HepG2 (cell line): Measurements from ENCODE around the gene POLN. TPM values are rescaled to one million over a fixed set of nuclear protein-coding genes. Genes with fewer than 3 reads are reported as not detected.

Source experiments
- ATAC-seq: fragments of 200-7000 bp; cut with Tn5 transposase; 3 replicates; pipeline ENCODE4 v1.9.1; 2020; ENCODE audit warnings: mild to moderate bottlenecking, moderate library complexity
- BruUV-seq: library from RNA; stranded (reverse); fragments of 400-500 nt; replicated peaks from 2 replicates; lab custom pipeline; 2021; lab: Mats Ljungman, UMichigan
- CTCF ChIA-PET: fragments of 300-600 bp; formaldehyde crosslinking; extraction: SDS; loops from one replicate; lab custom pipeline; 2021; ENCODE audit warnings: low total read pairs, inconsistent platforms, low intra/inter-chr PET ratio; lab: Yijun Ruan, JAX
- POLR2A ChIA-PET: fragments of 350-600 bp; sonication (Branson Sonifier 250); formaldehyde crosslinking; loops from one replicate; lab custom pipeline; 2020; ENCODE audit warnings: antibody characterized with exemption, inconsistent platforms; lab: Yijun Ruan, JAX
- DNase-seq: peaks from one replicate; pipeline ENCODE4 v3.0.0-alpha.2; 2015; ENCODE audit warnings: low spot score
- FAIRE-seq: peaks from 3 replicates; lab custom pipeline; 2011; peaks lifted over from hg19 to GRCh38; lab: Jason Lieb, UNC
- H2AFZ ChIP-seq: one replicate; pipeline ENCODE4 v1.6.1; 2011; ENCODE audit warnings: low read length, inconsistent platforms
- H3K27ac ChIP-seq: fragments of 300-600 bp; 3 replicates; pipeline ENCODE4 v1.8.0; 2011; ENCODE audit warnings: mixed run types, mild to moderate bottlenecking, mixed read lengths, low read length, inconsistent platforms; ENCODE audit not compliant: insufficient read depth; ENCODE audit errors: extremely low read length
- H3K27me3 ChIP-seq, 2 experiments: fragments of 200-600 bp in 1 of 2; 2 replicates in 1 of 2; 3 replicates in 1 of 2; pipeline versions ENCODE4 v1.6.0 to v1.8.0; 2011; ENCODE audit warnings: low read length in 2 of 2, mild to moderate bottlenecking in 2 of 2, moderate library complexity in 2 of 2, inconsistent platforms in 1 of 2; ENCODE audit not compliant: insufficient read depth in 2 of 2, control insufficient read depth in 1 of 2
- H3K36me3 ChIP-seq, 2 experiments: fragments of 200-600 bp in 1 of 2; replicated peaks in 1 of 2; 2 replicates in 1 of 2; 3 replicates in 1 of 2; pipeline versions ENCODE4 v1.5.1 to v1.8.0; 2011; ENCODE audit warnings: low read length in 2 of 2, inconsistent platforms in 1 of 2; ENCODE audit not compliant: insufficient read depth in 2 of 2, control insufficient read depth in 1 of 2
- H3K4me1 ChIP-seq: 2 replicates; pipeline ENCODE4 v1.5.1; 2012; ENCODE audit warnings: low read length, inconsistent platforms; ENCODE audit not compliant: insufficient read depth
- H3K4me2 ChIP-seq: 2 replicates; pipeline ENCODE4 v1.6.0; 2011; ENCODE audit warnings: low read depth, low read length, inconsistent platforms
- H3K4me3 ChIP-seq, 3 experiments: fragments of 200-600 bp in 1 of 3; sonication (generic), shearing (Covaris generic) in 1 of 3; replicated peaks in 1 of 3; 2 replicates each; pipeline ENCODE4 v1.5.1; 2011 to 2016; ENCODE audit warnings: low read length in 3 of 3, inconsistent platforms in 2 of 3, low read depth in 2 of 3, mild to moderate bottlenecking in 2 of 3, control low read depth in 1 of 3, mixed read lengths in 1 of 3; ENCODE audit not compliant: insufficient read depth in 1 of 3
- H3K79me2 ChIP-seq: one replicate; pipeline ENCODE4 v1.6.1; 2011; ENCODE audit warnings: low read length, inconsistent platforms; ENCODE audit not compliant: insufficient read depth
- H3K9ac ChIP-seq: 2 replicates; pipeline ENCODE4 v1.6.0; 2011; ENCODE audit warnings: mild to moderate bottlenecking, low read depth, low read length, inconsistent platforms; ENCODE audit not compliant: insufficient read depth
- H3K9me3 ChIP-seq: 2 replicates; pipeline ENCODE4 v1.5.1; 2012; ENCODE audit warnings: mild to moderate bottlenecking, low read length
- H4K20me1 ChIP-seq: 2 replicates; pipeline ENCODE4 v1.6.0; 2011; ENCODE audit warnings: inconsistent platforms, mild to moderate bottlenecking, low read length, moderate library complexity; ENCODE audit not compliant: insufficient read depth
- AGO1 ChIP-seq: fragments of 200-400 bp; formaldehyde crosslinking; IDR thresholded peaks from 2 replicates; pipeline ENCODE4 v1.6.1; 2017; ENCODE audit warnings: mild to moderate bottlenecking, low read depth, low read length, moderate library complexity; ENCODE audit not compliant: poor library complexity, severe bottlenecking
- AGO2 ChIP-seq: fragments of 200-400 bp; formaldehyde crosslinking; optimal IDR thresholded peaks from 2 replicates; pipeline ENCODE3; 2017; ENCODE audit warnings: mild to moderate bottlenecking, low read depth, low read length, moderate library complexity
- AKAP8 ChIP-seq: sonication (generic); formaldehyde crosslinking; IDR thresholded peaks from 2 replicates; pipeline ENCODE4 v1.5.1; 2020; ENCODE audit warnings: mild to moderate bottlenecking, missing genetic modification reagents
- HES4 ChIP-seq: sonication (generic); formaldehyde crosslinking; IDR thresholded peaks from 2 replicates; pipeline ENCODE4 v1.9.0; 2021; ENCODE audit warnings: mild to moderate bottlenecking, missing genetic modification reagents, borderline replicate concordance
- ISX ChIP-seq: sonication (generic); formaldehyde crosslinking; conservative IDR thresholded peaks from 2 replicates; pipeline ENCODE4 v1.5.0; 2020; ENCODE audit warnings: missing genetic modification reagents
- PCBP1 ChIP-seq: fragments of 200-400 bp; formaldehyde crosslinking; IDR thresholded peaks from 2 replicates; pipeline ENCODE4 v1.6.1; 2017; ENCODE audit warnings: mild to moderate bottlenecking, low read depth, low read length, borderline replicate concordance
- POLR2G ChIP-seq: fragments of 200-400 bp; formaldehyde crosslinking; IDR thresholded peaks from 2 replicates; pipeline ENCODE4 v1.6.1; 2018; ENCODE audit warnings: mild to moderate bottlenecking, low read depth, low read length, moderate library complexity
- RBFOX2 ChIP-seq: fragments of 200-400 bp; formaldehyde crosslinking; IDR thresholded peaks from 2 replicates; pipeline ENCODE4 v1.6.1; 2017; ENCODE audit warnings: low read depth, mild to moderate bottlenecking, low read length
- RBM22 ChIP-seq: fragments of 200-400 bp; formaldehyde crosslinking; optimal IDR thresholded peaks from 2 replicates; pipeline ENCODE3; 2017; ENCODE audit warnings: mild to moderate bottlenecking, low read length, moderate library complexity
- RFXAP ChIP-seq: sonication (generic); formaldehyde crosslinking; IDR thresholded peaks from 2 replicates; pipeline ENCODE4 v1.4.0; 2020; ENCODE audit warnings: missing genetic modification reagents, borderline replicate concordance
- SMAD1 ChIP-seq: sonication (generic); formaldehyde crosslinking; IDR thresholded peaks from 2 replicates; pipeline ENCODE4 v1.4.0; 2020; ENCODE audit warnings: missing genetic modification reagents, low read depth, mild to moderate bottlenecking, borderline replicate concordance
- XBP1 ChIP-seq: sonication (generic); formaldehyde crosslinking; IDR thresholded peaks from 2 replicates; pipeline ENCODE4 v1.5.0; 2020; ENCODE audit warnings: missing genetic modification reagents
- ZBTB7B ChIP-seq: sonication (generic); formaldehyde crosslinking; IDR thresholded peaks from 2 replicates; pipeline ENCODE4 v1.4.0; 2020; ENCODE audit warnings: missing genetic modification reagents
- ZFX ChIP-seq: sonication (generic); formaldehyde crosslinking; IDR thresholded peaks from 2 replicates; pipeline ENCODE4 v1.4.0; 2020; ENCODE audit warnings: mild to moderate bottlenecking, low read depth, missing genetic modification reagents, moderate library complexity
- WGBS: methylation state at CpG from one replicate; pipeline ENCODE4 v1.1.6; 2017; ENCODE audit warnings: low lambda C conversion rate; 5-methylcytosine and 5-hydroxymethylcytosine counted together
- in situ Hi-C: cut with HindIII; loops from 2 replicates; pipeline ENCODE4 v1.10.0; 2017; ENCODE audit warnings: low pct_unique_long_range_greater_than_20kb; ENCODE audit not compliant: extremely low pct_ligation_motif_present
- intact Hi-C: fragments of 100-400 bp; cut with micrococcal nuclease; formaldehyde crosslinking; loops from one replicate; pipeline ENCODE4 v1.10.0; 2022; ENCODE audit not compliant: unreplicated experiment
- polyA plus RNA-seq, 8 experiments: library from polyadenylated mRNA; depleted of rRNA in 3 of 8; stranded (reverse) in 7 of 8; unstranded in 1 of 8; fragments of >200 nt; fragmentation: Illumina TruSeq in 4 of 8; extraction: Trizol in 4 of 8; gene quantifications; 2 replicates each; pipeline versions ENCODE4 v1.2.1 to v1.2.3, GENCODE V29; 2011 to 2016; ENCODE audit warnings: low read depth in 4 of 8, missing spikeins in 1 of 8, mixed read lengths in 1 of 8; ENCODE audit not compliant: insufficient read depth in 1 of 8
- total RNA-seq, 5 experiments: library from RNA; depleted of rRNA; stranded (reverse); fragments of >200 nt; fragmentation: Illumina TruSeq; extraction: Trizol; gene quantifications; 2 replicates each; pipeline ENCODE4 v1.2.3, GENCODE V29; 2016; ENCODE audit warnings: low read depth in 1 of 5
- TF ChIP-seq, protein P1 (sequence below): sonication (generic); formaldehyde crosslinking; IDR thresholded peaks from 2 replicates; pipeline ENCODE4 v1.4.0; 2020; ENCODE audit warnings: missing genetic modification reagents
- TF ChIP-seq, protein P2 (sequence below): sonication (generic); formaldehyde crosslinking; IDR thresholded peaks from 2 replicates; pipeline ENCODE4 v1.8.0; 2022; ENCODE audit warnings: mild to moderate bottlenecking, missing genetic modification reagents, borderline replicate concordance

POLN gene
- total and polyA plus RNA-seq, 2 of the 13 experiments (the other 11 are each of a cell fraction or from before 2014, with no cell fraction given), result 0.93 to 1.5 TPM

DNA sequence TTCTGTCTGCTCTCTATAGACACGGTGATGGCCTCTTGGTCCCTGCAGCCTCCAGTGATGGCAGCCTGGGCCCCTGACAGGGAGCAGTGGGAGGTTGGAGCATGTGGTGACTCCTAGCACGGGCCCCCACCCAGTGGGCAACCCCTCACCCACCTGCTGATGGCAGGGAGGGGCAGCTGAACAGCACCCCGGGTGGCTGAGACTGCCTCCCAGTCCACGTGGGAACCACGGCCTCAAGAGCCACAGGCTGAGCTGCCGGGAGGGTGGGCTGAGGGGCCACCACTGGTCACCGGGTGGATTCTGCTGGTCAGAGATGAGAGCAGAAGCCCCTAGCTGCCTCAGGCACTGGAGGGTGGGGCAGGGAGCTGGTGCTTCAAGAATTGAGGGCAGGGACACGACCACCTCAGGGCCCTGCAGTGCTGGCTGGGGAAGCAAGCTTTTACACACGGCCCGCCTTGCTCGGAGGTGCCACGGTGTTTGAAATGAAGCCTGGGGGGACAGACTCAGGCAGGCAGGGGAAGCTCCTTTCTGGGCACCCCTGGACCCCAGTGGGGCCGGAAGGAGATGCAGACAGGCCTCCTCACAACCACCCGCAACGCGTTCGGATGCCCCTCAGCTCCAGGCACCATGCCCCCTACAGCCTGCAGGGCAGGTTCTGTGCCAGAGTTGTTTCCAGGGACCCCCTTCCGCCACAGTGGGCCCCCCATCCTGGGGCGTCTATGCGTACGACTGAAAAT is 6.3 kb upstream of the POLN start (continued):
- TF ChIP-seq AGO1, result peak; percentile 10
- no peak for TF ChIP-seq ISX

DNA sequence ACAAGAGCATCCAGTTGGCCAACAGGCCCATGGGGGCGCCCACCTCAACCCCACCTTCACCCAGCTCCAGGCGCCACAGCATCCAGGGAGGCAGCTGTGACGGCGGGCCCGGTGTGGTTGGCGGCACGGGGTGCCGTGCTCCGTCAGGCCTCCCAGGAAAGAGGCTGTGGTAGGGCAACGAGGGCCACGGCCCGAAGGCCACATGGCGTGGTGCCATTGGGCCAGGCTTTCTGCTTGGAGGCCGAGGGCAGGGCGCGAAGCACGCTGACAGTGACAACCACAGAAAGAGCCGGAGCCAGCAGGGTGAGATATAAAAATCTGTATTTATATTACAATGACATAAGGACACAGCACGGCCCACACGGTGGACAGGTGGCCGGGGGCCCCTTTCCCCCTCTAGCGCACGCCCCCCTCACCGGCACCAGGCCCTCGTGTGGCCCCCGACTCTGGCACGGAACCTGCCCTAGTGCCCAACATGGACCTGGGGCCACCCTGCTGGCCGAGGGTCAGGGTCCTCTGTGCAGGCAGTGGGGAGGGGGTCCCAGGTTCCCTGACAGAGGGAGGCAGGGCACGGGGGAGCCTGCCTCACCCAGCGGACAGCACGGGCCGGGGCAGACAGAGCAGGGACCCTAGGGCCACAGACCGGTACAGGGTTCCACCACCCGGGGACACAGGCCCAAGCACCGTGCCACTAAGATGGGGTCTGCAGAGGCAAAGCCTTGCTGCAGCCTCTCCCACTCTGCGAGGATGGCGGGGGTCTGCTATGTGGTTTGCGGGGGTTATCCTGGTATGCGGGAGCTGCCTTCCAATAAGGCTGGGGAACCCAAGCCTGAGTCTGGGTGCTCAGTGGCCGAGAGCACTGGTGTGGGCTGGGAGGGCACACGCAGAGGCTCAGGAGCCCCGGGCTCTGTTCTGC is 5.5 kb upstream of the POLN start:
- no peaks in the 10 kb centered on the region for H3K27me3 ChIP-seq
- no peaks in the 10 kb centered on the region for H3K79me2 ChIP-seq
- peaks cover 34% of the 10 kb centered on the region for H3K4me1 ChIP-seq
- no peak overlapping the region for H2AFZ ChIP-seq
- 91% methylated on average over 30 of the region's 42 CpGs for WGBS
- POLR2A ChIA-PET, result no interaction called here
- BruUV-seq, result no TSS peak
- no peak overlapping the region for H3K4me2 ChIP-seq
- in situ Hi-C loops, result no loop called here
- H3K4me3 ChIP-seq, result no peak overlapping the region
- H3K36me3 ChIP-seq, result peaks cover 0 to 4% of the 10 kb centered on the region in 2 experiments; a peak in 2 of 5 replicates
- H3K9ac ChIP-seq, result no peak overlapping the region
- ATAC-seq, result peak; percentile 8; the same call in 2 of the 3 replicates
- H3K9me3 ChIP-seq, result no peaks in the 10 kb centered on the region
- TF ChIP-seq RBM22, result peak; percentile 37
- TF ChIP-seq POLR2G, result peak; percentile 37; the same call in 1 of the 2 replicates
- TF ChIP-seq RFXAP, result no peak
- TF ChIP-seq, protein P1, sequence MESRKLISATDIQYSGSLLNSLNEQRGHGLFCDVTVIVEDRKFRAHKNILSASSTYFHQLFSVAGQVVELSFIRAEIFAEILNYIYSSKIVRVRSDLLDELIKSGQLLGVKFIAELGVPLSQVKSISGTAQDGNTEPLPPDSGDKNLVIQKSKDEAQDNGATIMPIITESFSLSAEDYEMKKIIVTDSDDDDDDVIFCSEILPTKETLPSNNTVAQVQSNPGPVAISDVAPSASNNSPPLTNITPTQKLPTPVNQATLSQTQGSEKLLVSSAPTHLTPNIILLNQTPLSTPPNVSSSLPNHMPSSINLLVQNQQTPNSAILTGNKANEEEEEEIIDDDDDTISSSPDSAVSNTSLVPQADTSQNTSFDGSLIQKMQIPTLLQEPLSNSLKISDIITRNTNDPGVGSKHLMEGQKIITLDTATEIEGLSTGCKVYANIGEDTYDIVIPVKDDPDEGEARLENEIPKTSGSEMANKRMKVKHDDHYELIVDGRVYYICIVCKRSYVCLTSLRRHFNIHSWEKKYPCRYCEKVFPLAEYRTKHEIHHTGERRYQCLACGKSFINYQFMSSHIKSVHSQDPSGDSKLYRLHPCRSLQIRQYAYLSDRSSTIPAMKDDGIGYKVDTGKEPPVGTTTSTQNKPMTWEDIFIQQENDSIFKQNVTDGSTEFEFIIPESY (CRISPR knock-in tag), result 0 out of 2 replicates have a peak, but pooled peaks have one; percentile 37
- no peak for TF ChIP-seq SMAD1 (CRISPR knock-in tag)
- no peak for TF ChIP-seq XBP1 (CRISPR knock-in tag)
- TF ChIP-seq ZBTB7B (CRISPR knock-in tag), result no peak
- TF ChIP-seq RBFOX2, result peak; percentile 26; the same call in 1 of the 2 replicates
- no peak for TF ChIP-seq HES4
- TF ChIP-seq, protein P2, sequence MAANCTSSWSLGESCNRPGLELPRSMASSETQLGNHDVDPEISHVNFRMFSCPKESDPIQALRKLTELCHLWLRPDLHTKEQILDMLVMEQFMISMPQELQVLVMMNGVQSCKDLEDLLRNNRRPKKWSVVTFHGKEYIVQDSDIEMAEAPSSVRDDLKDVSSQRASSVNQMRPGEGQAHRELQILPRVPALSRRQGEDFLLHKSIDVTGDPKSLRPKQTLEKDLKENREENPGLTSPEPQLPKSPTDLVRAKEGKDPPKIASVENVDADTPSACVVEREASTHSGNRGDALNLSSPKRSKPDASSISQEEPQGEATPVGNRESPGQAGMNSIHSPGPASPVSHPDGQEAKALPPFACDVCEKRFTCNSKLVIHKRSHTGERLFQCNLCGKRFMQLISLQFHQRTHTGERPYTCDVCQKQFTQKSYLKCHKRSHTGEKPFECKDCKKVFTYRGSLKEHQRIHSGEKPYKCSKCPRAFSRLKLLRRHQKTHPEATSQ, result no peak
- TF ChIP-seq AGO2, result peak; percentile 87
- 0 out of 2 replicates have a peak, but pooled peaks have one; percentile 63 for TF ChIP-seq AKAP8
- peak; percentile 5; the same call in 1 of the 2 replicates for TF ChIP-seq ZFX (CRISPR knock-in tag)
- no peak for TF ChIP-seq PCBP1
- H3K27ac ChIP-seq, result no peak overlapping the region
- CTCF ChIA-PET, result no interaction called here
- no peaks in the 10 kb centered on the region for H4K20me1 ChIP-seq
- no peak for FAIRE-seq
- DNase-seq, result no peak
- intact Hi-C loops, result loop anchor here (10.0 kb wide), 1 partner anchor 217 kb away; the partner anchor contains the start of gene RNF4
